HG03558 (cell line): ENCODE data around the gene BCL2L11.
"Not testable (repeated sequence)": the region's sequence is repeated elsewhere in the genome, so short reads cannot be mapped to it uniquely, and the experiment has no call there.

Source experiments
- ATAC-seq: cut with Tn5 transposase; IDR thresholded peaks from one replicate; pipeline ENCODE4 v1.9.1; 2021; ENCODE audit warnings: moderate number of reproducible peaks; ENCODE audit not compliant: unreplicated experiment; ENCODE audit errors: extremely low read depth

The BCL2L11 gene

GRCh38 chr2:111120253-111121027, at the start of gene BCL2L11:
Gene BCL2L11, plus strand, starts transcription at chr2:111120914. Its CDS starts 2,832 bp downstream, at chr2:111123746.
- ATAC-seq, result peak; percentile 40

GRCh38 chr2:111071600-111072171, 49.0 kb upstream of the BCL2L11 start:
- ATAC-seq, result no peak

- ATAC-seq, result no peak
Measured at GRCh38 chr2:111072220-111072871, 48.4 kb upstream of the BCL2L11 start.

- ATAC-seq, result not testable (repeated sequence)
Measured at GRCh38 chr2:111082659-111083058, 38.1 kb upstream of the BCL2L11 start.

GRCh38 chr2:111091811-111092211, 28.9 kb upstream of the BCL2L11 start:
- no peak for ATAC-seq

GRCh38 chr2:111094691-111095090, 26.0 kb upstream of the BCL2L11 start:
- ATAC-seq, result no peak

- ATAC-seq, result no peak
Measured at GRCh38 chr2:111095434-111095833, 25.3 kb upstream of the BCL2L11 start.

GRCh38 chr2:111099402-111099801, 21.3 kb upstream of the BCL2L11 start:
- ATAC-seq, result no peak

GRCh38 chr2:111100087-111100764, 20.5 kb upstream of the BCL2L11 start:
- ATAC-seq, result no peak

- peak; percentile 74 for ATAC-seq
Measured at GRCh38 chr2:111100765-111101162, 19.9 kb upstream of the BCL2L11 start.

- ATAC-seq, result no peak
Measured at GRCh38 chr2:111101592-111101991, 19.1 kb upstream of the BCL2L11 start.

GRCh38 chr2:111102216-111102615, 18.5 kb upstream of the BCL2L11 start:
- ATAC-seq, result no peak

- no peak for ATAC-seq
Measured at GRCh38 chr2:111105926-111106325, 14.8 kb upstream of the BCL2L11 start.

- no peak for ATAC-seq
Measured at GRCh38 chr2:111106706-111107105, 14.0 kb upstream of the BCL2L11 start.

GRCh38 chr2:111108745-111109271, 11.9 kb upstream of the BCL2L11 start:
- ATAC-seq, result no peak

GRCh38 chr2:111111101-111111755, 9.5 kb upstream of the BCL2L11 start:
- ATAC-seq, result no peak

GRCh38 chr2:111113838-111114237, 6.9 kb upstream of the BCL2L11 start:
- no peak for ATAC-seq

- ATAC-seq, result no peak
Measured at GRCh38 chr2:111116011-111116746, 4.5 kb upstream of the BCL2L11 start.

GRCh38 chr2:111116843-111117597, 3.7 kb upstream of the BCL2L11 start:
- no peak for ATAC-seq
